ENCODE results near the gene GPSM1.

GPSM1 gene

DNA sequence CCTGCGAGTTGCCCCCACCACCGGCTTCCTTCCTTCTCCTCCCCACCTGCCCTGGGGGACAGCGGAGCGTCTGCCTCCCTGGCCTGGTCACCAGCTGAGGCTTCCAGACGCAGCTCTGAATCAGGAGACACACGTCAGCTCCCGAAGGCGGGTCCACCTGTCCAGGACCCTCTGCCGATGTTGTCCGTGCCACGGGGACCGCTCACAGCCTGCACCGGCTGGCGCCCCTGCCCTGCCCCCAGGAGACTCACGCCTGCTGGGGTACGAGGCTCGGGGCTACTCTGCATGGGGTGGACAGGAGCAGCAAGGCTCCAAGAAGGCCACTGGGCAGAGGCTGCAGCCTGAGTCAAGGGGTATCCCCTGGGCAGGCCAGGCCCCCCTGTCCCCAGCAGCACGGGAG is 21.5 kb upstream of the GPSM1 start:
- DNase-seq, result no peak

GRCh38 chr9:136306211-136307208 is 20.8 kb upstream of the GPSM1 start:
- DNase-seq, result peak; percentile 43

DNA sequence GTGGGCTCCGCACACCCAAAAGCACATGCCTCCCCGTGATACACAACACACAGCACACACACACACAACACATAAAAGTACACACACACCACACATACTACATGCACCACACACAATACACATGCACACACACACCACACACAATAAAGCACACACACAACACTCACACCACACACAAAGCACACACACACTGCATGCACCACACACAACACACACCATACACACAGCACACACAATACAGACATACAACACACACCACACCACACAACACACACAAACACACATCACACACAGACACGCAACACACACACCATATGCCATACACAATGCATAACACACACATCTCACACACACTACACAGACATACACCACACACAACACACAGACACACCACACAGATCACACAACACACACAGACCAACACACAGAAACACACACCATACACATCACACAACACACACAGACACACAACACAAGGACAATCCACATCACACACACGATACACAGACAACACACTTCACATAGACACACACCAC is 20.1 kb upstream of the GPSM1 start:
- DNase-seq, result no peak

GRCh38 chr9:136308006-136308701 is 19.2 kb upstream of the GPSM1 start:
- no peak for DNase-seq

DNA sequence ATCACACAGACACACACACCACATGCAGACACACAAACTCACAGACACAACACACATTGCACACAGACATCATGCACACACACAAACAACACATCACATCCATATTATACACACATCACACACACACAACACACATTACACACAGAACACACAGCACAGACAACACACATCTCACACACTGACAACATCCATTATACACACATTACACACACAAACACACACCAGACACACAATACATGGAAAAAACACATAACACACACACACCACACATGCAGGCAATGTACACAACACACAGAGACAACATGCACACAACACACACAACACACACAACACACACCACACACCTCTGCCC is 18.7 kb upstream of the GPSM1 start:
- no peak for DNase-seq

DNA sequence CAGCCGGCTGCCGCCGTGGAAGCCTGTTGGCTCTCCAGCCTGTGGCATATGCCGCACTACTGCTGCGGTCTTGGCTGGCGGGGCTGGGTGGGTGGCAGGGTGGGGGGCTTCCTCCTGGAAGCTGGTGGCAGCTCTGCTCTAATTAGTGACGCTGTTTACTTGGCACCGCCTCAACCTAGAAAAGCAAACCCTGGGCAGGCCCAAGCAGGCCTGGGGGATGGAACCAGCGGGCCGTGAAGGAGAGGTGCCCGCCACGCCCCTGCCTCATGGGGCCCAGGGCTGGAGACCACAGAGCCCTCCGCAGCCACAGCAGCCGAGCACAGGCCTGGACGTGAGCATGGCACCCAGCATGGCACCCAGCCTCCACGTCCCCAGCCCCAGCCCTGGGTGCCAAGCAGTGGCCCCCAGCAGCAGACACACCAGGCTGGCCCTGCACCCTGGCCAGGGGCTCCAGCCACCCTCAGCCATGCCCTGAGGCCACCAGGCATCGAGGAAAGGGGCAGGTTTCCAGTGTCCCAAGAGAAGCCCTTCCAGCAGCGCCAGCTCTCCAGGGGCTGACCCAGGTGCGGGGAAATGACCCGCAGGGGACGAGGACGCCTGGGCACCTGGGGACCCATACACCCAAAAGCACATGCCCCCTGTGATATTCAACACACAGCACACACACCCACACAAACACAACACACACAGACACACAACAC is 18.1 kb upstream of the GPSM1 start:
- DNase-seq, result no peak

- DNase-seq, result no peak
These were observed 17.5 kb upstream of the GPSM1 start for GRCh38 chr9:136309806-136310220.

- no peak for DNase-seq
These were observed 16.9 kb upstream of the GPSM1 start for GRCh38 chr9:136310273-136311030.

DNA sequence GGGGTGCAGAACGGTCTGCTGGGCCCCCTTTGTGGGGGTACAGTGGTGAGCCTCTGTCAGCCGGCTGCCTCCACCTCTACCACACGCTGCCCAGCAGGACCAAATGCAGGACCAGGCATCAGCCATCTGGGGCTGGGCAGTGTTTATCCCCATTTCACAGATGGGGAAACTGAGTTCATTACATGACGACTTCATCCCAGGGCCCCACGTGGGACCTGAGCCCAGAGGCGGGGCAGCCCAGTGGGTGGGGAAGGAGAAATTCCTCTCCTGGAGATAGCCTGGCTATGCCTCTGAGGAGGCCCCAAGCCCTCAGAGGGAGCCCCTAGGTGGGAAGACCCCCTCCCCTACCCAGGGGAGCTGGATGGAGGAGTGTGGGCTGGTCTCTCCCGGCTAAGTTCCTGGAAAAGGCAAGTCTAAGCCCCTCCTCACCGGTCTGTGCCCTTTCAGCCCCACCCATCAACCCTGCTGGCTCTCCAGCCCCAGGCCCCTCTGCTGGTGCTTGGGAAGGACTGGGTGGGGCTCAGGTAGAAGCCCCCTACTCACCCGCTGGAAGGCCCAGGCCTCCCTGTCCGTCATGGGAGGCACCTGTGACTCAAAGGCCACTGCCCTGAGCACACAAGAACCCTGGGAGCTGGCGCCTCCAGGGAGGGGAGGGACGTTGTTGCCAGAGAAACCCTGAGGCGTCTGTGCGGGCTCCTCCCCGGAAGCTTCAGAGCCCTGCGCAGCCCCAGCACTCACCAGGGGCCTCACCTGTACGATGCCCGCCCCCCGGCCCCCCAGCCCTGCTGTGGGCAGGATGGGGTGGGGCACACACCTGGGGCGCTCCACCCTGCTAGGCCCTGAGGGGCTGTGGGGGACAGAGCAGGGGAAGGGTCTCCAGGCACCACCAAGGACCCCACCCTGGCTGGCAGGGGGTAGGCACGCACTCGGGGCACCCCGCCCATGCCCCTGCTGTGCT is 16.0 kb upstream of the GPSM1 start:
- DNase-seq, result peak; percentile 90

DNA sequence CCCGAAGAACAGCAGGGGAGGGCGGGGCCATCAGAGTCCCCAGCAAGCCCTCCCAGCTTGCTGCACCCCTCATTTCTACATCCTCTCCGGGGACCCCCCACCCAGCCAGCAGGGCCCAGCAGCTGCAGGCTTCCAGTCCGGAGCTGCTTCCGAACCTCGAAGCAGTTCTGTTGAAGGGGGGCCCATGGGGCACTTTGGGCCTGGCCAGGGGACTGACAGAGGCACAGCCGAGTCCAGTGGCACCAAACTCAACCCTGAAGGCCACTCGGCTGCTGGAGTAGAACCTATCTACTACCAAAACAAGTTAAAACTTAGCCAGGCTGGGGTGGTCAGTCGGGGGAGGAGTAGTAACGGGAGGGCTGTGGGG is 15.3 kb upstream of the GPSM1 start:
- DNase-seq, result no peak

DNA sequence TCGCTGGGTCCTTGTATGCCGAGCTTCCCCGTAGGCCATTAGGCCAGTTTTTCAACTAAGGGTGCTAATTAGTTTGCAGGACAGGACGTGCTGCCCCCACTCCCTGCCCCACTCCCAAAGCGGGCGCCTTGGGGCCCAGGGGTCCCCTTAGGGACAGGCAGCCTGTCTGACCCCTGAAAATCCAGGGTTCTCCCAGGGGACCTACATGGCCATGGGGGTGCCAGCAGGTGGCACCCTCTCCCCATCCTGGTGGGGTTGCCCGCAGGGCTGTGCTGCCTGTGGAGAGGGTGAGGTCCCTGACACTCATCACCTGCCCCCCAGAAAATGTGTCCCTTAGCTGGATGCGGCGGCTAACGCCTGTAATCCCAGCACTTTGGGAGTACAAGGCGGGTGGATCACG is 14.9 kb upstream of the GPSM1 start:
- DNase-seq, result peak; percentile 76

DNA sequence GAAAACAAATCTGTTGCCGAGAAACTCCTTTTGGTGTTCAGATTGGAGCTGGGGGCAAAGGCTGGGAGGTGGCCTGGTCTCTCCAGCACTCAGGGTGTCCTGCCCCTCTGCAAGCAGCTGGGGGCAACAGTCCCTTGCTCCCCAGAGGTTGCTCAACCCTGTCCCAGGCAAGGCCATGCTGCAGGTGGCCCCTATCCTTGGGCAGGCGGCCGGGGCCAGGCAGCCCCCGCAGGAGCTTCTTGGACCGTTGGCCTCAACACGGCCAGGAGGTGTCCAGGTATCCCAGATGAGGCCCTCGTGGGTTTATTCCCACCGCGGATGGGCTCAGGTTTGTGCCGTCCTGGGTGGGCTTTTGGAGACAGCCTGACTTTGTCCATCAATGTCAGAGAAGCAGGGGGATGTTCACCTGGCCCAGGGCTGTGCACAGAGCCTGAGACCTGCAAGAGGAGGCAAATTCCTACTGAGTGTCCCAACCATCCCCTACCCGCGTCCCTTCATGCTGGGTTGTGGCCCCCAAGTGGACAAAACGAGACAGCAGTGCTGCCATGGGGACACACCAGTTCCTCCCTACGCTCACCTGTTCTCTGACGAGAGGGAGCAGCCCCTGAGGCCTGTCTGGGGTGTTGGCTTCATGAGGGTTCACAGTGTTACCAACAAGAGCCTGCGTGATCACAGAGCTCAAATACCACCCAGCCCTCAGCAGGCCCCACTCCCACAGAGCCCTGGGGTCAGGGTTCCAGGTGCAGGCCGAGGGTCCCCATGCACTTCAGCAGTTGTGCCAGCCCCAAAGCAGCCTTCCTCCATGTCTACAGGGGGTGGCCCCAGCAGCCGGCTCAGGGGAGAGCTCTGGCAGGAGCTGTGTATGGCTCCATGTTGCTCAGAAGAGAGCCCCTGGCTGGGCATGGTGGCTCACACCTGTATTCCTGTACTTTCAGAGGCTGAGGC is 14.0 kb upstream of the GPSM1 start:
- DNase-seq, result no peak

GRCh38 chr9:136314056-136314416 is 13.3 kb upstream of the GPSM1 start:
- no peak for DNase-seq

DNA sequence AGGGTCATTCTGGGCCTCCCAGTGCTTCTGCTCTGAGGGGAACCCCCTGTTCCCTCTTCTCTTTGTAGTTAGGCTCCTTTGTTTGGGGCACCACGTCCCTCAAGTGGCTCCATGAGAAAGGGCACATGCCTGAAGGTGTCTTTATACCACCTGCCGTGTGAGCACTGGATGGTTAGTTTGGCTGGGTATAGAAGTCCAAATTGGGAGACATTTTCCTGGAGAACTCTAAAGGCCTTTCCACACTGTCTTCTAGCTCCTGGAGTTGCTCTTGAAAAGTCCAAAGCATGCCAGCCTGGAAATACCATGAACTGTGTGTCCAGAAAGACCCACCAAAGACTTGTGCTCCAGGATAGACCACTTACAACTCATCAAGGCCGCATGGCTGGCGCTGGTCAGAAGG is 12.4 kb upstream of the GPSM1 start:
- no peak for DNase-seq

- no peak for DNase-seq
These were observed 11.0 kb upstream of the GPSM1 start for GRCh38 chr9:136316271-136316751.

- DNase-seq, result no peak
These were observed 10.3 kb upstream of the GPSM1 start for GRCh38 chr9:136316896-136317676.

GRCh38 chr9:136317695-136318094 is 9.6 kb upstream of the GPSM1 start:
- no peak for DNase-seq

DNA sequence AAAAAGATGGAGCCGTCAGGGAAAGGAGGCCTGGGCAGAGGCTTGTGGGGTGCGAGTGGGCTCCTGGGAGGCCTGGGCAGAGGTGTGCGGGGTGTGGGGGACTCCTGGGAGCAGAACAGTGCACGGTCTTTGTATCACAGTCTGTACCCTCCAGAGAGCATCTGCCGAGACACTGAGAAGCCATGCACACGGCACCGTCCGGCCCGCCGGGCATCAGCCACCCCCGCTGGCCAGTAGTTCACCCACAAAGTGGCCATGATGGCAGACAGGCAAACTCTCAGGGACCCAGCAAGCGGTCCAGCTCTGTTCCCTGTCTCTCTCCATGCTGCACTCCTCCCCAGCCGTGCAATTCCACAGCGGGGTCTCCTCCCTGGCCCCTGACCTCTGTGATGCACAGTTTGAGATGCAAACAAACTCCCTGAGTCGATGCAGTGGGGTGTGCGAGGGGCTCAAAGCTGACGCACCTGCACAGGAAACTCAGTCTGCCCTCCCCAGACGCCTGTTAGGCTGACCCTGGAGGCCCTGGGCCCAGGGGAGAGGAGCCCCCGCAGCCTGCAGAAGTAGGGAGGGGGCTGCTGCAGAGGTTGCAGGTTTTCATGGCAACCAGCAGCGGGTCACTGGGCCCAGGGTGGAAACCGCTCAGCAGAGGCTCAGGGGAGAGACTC is 9.1 kb upstream of the GPSM1 start:
- DNase-seq, result no peak

DNA sequence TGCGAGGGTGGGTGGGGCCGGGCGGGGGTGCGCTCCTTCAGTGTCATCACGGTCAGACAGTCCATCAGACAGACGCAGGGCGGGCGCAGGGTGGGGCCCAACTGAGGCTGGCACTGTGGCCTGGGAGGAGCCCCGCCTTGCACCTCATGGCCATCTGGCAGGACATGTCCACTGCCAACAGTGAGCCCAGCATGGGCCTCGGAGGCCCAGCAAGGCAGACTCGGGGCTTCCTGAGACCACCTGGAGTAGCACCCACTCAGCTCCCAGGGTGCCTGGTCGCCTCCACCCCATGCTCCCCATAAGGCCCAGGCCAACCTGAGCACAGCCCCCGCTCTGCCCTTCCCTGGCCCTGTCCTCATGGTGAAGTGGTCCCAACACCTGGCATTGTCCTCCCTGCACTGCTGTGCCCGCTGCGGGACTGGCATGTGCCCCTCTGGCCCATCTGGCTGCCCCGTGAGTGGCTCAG is 8.5 kb upstream of the GPSM1 start:
- DNase-seq, result no peak
